Measurements from ENCODE around the gene SLC39A8.

- TF ChIP-seq CTCF (IDR thresholded peaks at IDR 0.05 in 2 of 3, conservative IDR thresholded peaks at IDR 0.05 in 1 of 3; ENCODE audit: borderline replicate concordance in 1 of 3, insufficient read depth in 1 of 3, low read depth in 2 of 3, low read length in 2 of 3) (no peak), YY1 (IDR thresholded peaks at IDR 0.05; ENCODE audit: extremely low read depth, insufficient replicate concordance, low read depth, low read length) (no peak), EZH2 (IDR thresholded peaks at IDR 0.05) (no peak), ATF3 (IDR thresholded peaks at IDR 0.05) (no peak), ZFX (IDR thresholded peaks at IDR 0.05) (no peak), SIN3A (IDR thresholded peaks at IDR 0.05; ENCODE audit: low read depth) (no peak), POLR2AphosphoS5 (IDR thresholded peaks at IDR 0.05; ENCODE audit: low read depth, low read length) (no peak), FOSL1 (IDR thresholded peaks at IDR 0.05; ENCODE audit: low read depth) (no peak), MAX (IDR thresholded peaks at IDR 0.05) (no peak), RAD21 (IDR thresholded peaks at IDR 0.05; ENCODE audit: low read depth) (no peak), POLR2A (IDR thresholded peaks at IDR 0.05; ENCODE audit: borderline replicate concordance, extremely low read depth, insufficient read depth, insufficient read length) (no peak), ZNF274 (IDR thresholded peaks at IDR 0.05; ENCODE audit: low read depth, low read length) (no peak)
Measured at GRCh38 chr4:102341201-102341600, 4.1 kb downstream of the SLC39A8 start.
